HG02970 (cell line): ENCODE results near the gene LCE1E.

Experiments
- ATAC-seq: cut with Tn5 transposase; IDR thresholded peaks from one replicate; pipeline ENCODE4 v1.9.1; 2021; ENCODE audit warnings: mild to moderate bottlenecking, moderate library complexity, moderate number of reproducible peaks; ENCODE audit not compliant: unreplicated experiment, low FRiP score

The LCE1E gene

GRCh38 chr1:152777510-152778137, 8.4 kb upstream of the LCE1E start:
- no peak for ATAC-seq

GRCh38 chr1:152783095-152783494, 3.0 kb upstream of the LCE1E start:
- no peak for ATAC-seq

- ATAC-seq, result no peak
These were observed 9.6 kb downstream of the LCE1E start for GRCh38 chr1:152795686-152796085.

GRCh38 chr1:152796421-152796820, 10.4 kb downstream of the LCE1E start, which contains the start of gene LCE1D:
TSS of gene LCE1D (plus strand) at chr1:152796721. CDS start at chr1:152797795, 1,074 bp downstream.
- ATAC-seq, result no peak

GRCh38 chr1:152801333-152801732, 15.3 kb downstream of the LCE1E start:
- no peak for ATAC-seq

- ATAC-seq, result no peak
These were observed 20.5 kb downstream of the LCE1E start, which contains the start of gene LCE1C for GRCh38 chr1:152806576-152806975. TSS of gene LCE1C (minus strand) at chr1:152806651. CDS start at chr1:152805478, 1,173 bp downstream.

GRCh38 chr1:152811050-152811449, 25.0 kb downstream of the LCE1E start:
- no peak for ATAC-seq

- ATAC-seq, result no peak
These were observed 25.6 kb downstream of the LCE1E start, which contains the start of gene LCE1B for GRCh38 chr1:152811671-152812070. TSS of gene LCE1B (plus strand) at chr1:152811971. CDS start at chr1:152812447, 476 bp downstream.

- ATAC-seq, result no peak
These were observed 31.3 kb downstream of the LCE1E start for GRCh38 chr1:152817309-152817708.

GRCh38 chr1:152823294-152823693, 37.2 kb downstream of the LCE1E start:
- no peak for ATAC-seq

- ATAC-seq, result no peak
These were observed 38.9 kb downstream of the LCE1E start for GRCh38 chr1:152824964-152825363.

- ATAC-seq, result no peak
These were observed 41.1 kb downstream of the LCE1E start, which contains the start of gene LCE1A for GRCh38 chr1:152827173-152827572. TSS of gene LCE1A (plus strand) at chr1:152827473. CDS start at chr1:152827473, 0 bp downstream.

GRCh38 chr1:152836870-152837269, 50.8 kb downstream of the LCE1E start:
- ATAC-seq, result no peak
